PFSK-1 (cell line): ENCODE data around the gene TMEM53.

Experiments used
- FOXP2 ChIP-seq: optimal IDR thresholded peaks from 2 replicates; pipeline ENCODE3; 2011; ENCODE audit warnings: borderline replicate concordance, control low read depth, inconsistent platforms; ENCODE audit not compliant: insufficient read depth; ENCODE audit errors: extremely low read length, extremely low read depth
- POLR2AphosphoS5 ChIP-seq: IDR thresholded peaks from 2 replicates; pipeline ENCODE4 v1.6.1; 2012; ENCODE audit warnings: low read depth, mild to moderate bottlenecking, control low read depth, low read length, moderate library complexity
- SIN3A ChIP-seq: IDR thresholded peaks from 2 replicates; pipeline ENCODE4 v1.6.1; 2012; ENCODE audit warnings: mild to moderate bottlenecking, low read length, moderate library complexity, borderline replicate concordance; ENCODE audit not compliant: insufficient read depth
- TAF1 ChIP-seq: IDR thresholded peaks from 2 replicates; pipeline ENCODE4 v1.6.1; 2012; ENCODE audit warnings: low read length, control low read depth, borderline replicate concordance; ENCODE audit not compliant: insufficient read depth
- TF ChIP-seq, protein P1 (sequence below), 2 experiments: IDR thresholded peaks; 2 replicates each; pipeline versions ENCODE4 v1.6.1 to v1.8.0; 2011 to 2012; ENCODE audit warnings: low read depth in 2 of 2, low read length in 2 of 2, control low read depth in 1 of 2, inconsistent platforms in 1 of 2, mild to moderate bottlenecking in 1 of 2, moderate library complexity in 1 of 2; ENCODE audit not compliant: insufficient read depth in 1 of 2

DNA sequence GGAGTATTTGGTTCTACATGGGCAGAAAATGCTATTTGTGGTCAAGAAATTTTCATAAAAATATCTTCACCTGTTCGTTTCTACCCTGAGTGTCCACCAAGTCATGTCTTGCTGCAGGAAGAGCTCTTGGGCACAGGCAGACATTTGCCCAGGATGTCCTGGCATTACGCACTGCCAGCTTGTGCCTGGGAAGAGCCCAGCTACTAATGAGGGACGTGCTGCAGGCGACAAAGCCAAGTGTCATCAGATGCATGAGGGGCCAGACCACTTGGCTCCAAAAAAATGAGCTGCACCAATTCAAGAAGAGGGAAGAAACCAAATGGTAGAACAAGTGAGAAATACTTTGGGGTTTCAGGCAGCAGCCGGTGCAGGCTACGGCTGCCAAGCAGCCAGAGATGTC lies 43.8 kb upstream of the TMEM53 start:
- TF ChIP-seq TAF1 = no peak
- TF ChIP-seq POLR2AphosphoS5 = no peak
- no peak for TF ChIP-seq SIN3A
- TF ChIP-seq, protein P1, sequence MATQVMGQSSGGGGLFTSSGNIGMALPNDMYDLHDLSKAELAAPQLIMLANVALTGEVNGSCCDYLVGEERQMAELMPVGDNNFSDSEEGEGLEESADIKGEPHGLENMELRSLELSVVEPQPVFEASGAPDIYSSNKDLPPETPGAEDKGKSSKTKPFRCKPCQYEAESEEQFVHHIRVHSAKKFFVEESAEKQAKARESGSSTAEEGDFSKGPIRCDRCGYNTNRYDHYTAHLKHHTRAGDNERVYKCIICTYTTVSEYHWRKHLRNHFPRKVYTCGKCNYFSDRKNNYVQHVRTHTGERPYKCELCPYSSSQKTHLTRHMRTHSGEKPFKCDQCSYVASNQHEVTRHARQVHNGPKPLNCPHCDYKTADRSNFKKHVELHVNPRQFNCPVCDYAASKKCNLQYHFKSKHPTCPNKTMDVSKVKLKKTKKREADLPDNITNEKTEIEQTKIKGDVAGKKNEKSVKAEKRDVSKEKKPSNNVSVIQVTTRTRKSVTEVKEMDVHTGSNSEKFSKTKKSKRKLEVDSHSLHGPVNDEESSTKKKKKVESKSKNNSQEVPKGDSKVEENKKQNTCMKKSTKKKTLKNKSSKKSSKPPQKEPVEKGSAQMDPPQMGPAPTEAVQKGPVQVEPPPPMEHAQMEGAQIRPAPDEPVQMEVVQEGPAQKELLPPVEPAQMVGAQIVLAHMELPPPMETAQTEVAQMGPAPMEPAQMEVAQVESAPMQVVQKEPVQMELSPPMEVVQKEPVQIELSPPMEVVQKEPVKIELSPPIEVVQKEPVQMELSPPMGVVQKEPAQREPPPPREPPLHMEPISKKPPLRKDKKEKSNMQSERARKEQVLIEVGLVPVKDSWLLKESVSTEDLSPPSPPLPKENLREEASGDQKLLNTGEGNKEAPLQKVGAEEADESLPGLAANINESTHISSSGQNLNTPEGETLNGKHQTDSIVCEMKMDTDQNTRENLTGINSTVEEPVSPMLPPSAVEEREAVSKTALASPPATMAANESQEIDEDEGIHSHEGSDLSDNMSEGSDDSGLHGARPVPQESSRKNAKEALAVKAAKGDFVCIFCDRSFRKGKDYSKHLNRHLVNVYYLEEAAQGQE (IDR thresholded peaks at IDR 0.05; ENCODE audit: insufficient read depth in 1 of 2, low read depth in 2 of 2, low read length in 2 of 2) = no peak
- no peak for TF ChIP-seq FOXP2
